NCI-H1417 treated with DMSO at 0.1 percent for 48 hours (cell line): Measurements from ENCODE around the gene PMP22.
"Not testable (repeated sequence)": the region's sequence is repeated elsewhere in the genome, so short reads cannot be mapped to it uniquely, and the experiment has no call there.

Source experiments
- DNase-seq: peaks from one replicate; lab custom pipeline; 2025; lab: John Stamatoyannopoulos, UW

The PMP22 gene

GRCh38 chr17:15255713-15256454 is 9.2 kb downstream of the PMP22 start:
- DNase-seq = no peak

- DNase-seq = no peak
Observed at GRCh38 chr17:15250135-15250860, 14.8 kb downstream of the PMP22 start.

- DNase-seq = no peak
Observed at GRCh38 chr17:15249487-15249886, 15.6 kb downstream of the PMP22 start.

GRCh38 chr17:15247891-15248529 is 17.1 kb downstream of the PMP22 start:
- DNase-seq = no peak

- no peak for DNase-seq
Observed at GRCh38 chr17:15245054-15245453, 20.1 kb downstream of the PMP22 start.

GRCh38 chr17:15240644-15241043 is 24.5 kb downstream of the PMP22 start:
- no peak for DNase-seq

- no peak for DNase-seq
Observed at GRCh38 chr17:15239491-15239890, 25.6 kb downstream of the PMP22 start.

GRCh38 chr17:15238676-15239422 is 26.3 kb downstream of the PMP22 start:
- no peak for DNase-seq

- DNase-seq = no peak
Observed at GRCh38 chr17:15238057-15238456, 27.1 kb downstream of the PMP22 start.

- no peak for DNase-seq
Observed at GRCh38 chr17:15237106-15237425, 28.1 kb downstream of the PMP22 start.

GRCh38 chr17:15236281-15237105 is 28.6 kb downstream of the PMP22 start:
- no peak for DNase-seq

- DNase-seq = no peak
Observed at GRCh38 chr17:15233971-15234370, 31.2 kb downstream of the PMP22 start.

GRCh38 chr17:15233022-15233805 is 31.9 kb downstream of the PMP22 start:
- no peak for DNase-seq

GRCh38 chr17:15232517-15232915 is 32.6 kb downstream of the PMP22 start:
- DNase-seq = no peak

GRCh38 chr17:15231851-15232516 is 33.1 kb downstream of the PMP22 start:
- no peak for DNase-seq

- DNase-seq = no peak
Observed at GRCh38 chr17:15230866-15231265, 34.3 kb downstream of the PMP22 start.

- DNase-seq = not testable (repeated sequence)
Observed at GRCh38 chr17:15221827-15222226, 43.3 kb downstream of the PMP22 start.

- no peak for DNase-seq
Observed at GRCh38 chr17:15220785-15221184, 44.3 kb downstream of the PMP22 start.

- no peak for DNase-seq
Observed at GRCh38 chr17:15216481-15216880, 48.6 kb downstream of the PMP22 start.

- no peak for DNase-seq
Observed at GRCh38 chr17:15213381-15214087, 51.6 kb downstream of the PMP22 start.
